SU-DHL-6 (cell line): ENCODE measurements around the gene RRAS2.

Experiments
- H2AFZ ChIP-seq: fragments of 200-600 bp; sonication (generic); 2 replicates; pipeline ENCODE4 v1.6.1; 2014; ENCODE audit warnings: low read depth, mild to moderate bottlenecking, moderate library complexity, mixed read lengths, antibody characterized with exemption, low read length; ENCODE audit not compliant: severe bottlenecking
- H3F3A ChIP-seq: fragments of 200-600 bp; shearing (Covaris generic); 2 replicates; pipeline ENCODE4 v1.6.0; 2016; ENCODE audit warnings: antibody characterized with exemption, mild to moderate bottlenecking; ENCODE audit not compliant: insufficient read depth
- H3K27ac ChIP-seq: fragments of 200-600 bp; sonication (generic); 2 replicates; pipeline ENCODE4 v1.5.1; 2016; ENCODE audit warnings: low read depth, mild to moderate bottlenecking, low read length, moderate library complexity, mixed read lengths
- H3K27me3 ChIP-seq: fragments of 200-600 bp; sonication (generic), shearing (Covaris generic); 2 replicates; pipeline ENCODE4 v1.6.0; 2014; ENCODE audit warnings: mild to moderate bottlenecking, low read length
- H3K36me3 ChIP-seq: fragments of 200-600 bp; sonication (generic); 2 replicates; pipeline ENCODE4 v1.6.1; 2014; ENCODE audit warnings: mild to moderate bottlenecking, low read length, mixed read lengths
- H3K4me2 ChIP-seq: fragments of 300-600, 200-600 bp; shearing (Covaris generic), sonication (generic); 2 replicates; pipeline ENCODE4 v1.6.0; 2014; ENCODE audit warnings: low read length, low read depth, mild to moderate bottlenecking; ENCODE audit not compliant: poor library complexity, severe bottlenecking
- H3K4me3 ChIP-seq: fragments of 200-600 bp; sonication (generic); 2 replicates; pipeline ENCODE4 v1.5.1; 2014; ENCODE audit warnings: antibody characterized with exemption, low read length, mild to moderate bottlenecking, mixed read lengths; ENCODE audit not compliant: insufficient read depth, poor library complexity, severe bottlenecking
- H3K79me2 ChIP-seq: fragments of 200-600 bp; sonication (generic); 2 replicates; pipeline ENCODE4 v1.6.1; 2014; ENCODE audit warnings: mild to moderate bottlenecking, low read length, moderate library complexity; ENCODE audit not compliant: insufficient read depth
- H3K9ac ChIP-seq: fragments of 200-600 bp; sonication (generic); 2 replicates; pipeline ENCODE4 v1.7.0; 2014; ENCODE audit warnings: mild to moderate bottlenecking, low read length
- H3K9me2 ChIP-seq: fragments of 200-600 bp; sonication (generic); replicated peaks from 2 replicates; pipeline ENCODE4 v1.6.1; 2014; ENCODE audit warnings: low read length; ENCODE audit not compliant: insufficient read depth
- H3K9me3 ChIP-seq: fragments of 200-600 bp; sonication (generic); 2 replicates; pipeline ENCODE4 v1.6.1; 2014; ENCODE audit warnings: low read length, mixed read lengths; ENCODE audit not compliant: insufficient read depth
- H4K20me1 ChIP-seq: fragments of 200-600 bp; sonication (generic); 2 replicates; pipeline ENCODE4 v1.6.1; 2014; ENCODE audit warnings: low read depth, mild to moderate bottlenecking, antibody characterized with exemption, low read length, moderate library complexity, mixed read lengths
- CTCF ChIP-seq: fragments of 200-600 bp; sonication (generic); IDR thresholded peaks from one replicate; pipeline ENCODE4 v1.5.1; 2017; ENCODE audit warnings: antibody characterized with exemption, mild to moderate bottlenecking, low read length, moderate library complexity; ENCODE audit not compliant: insufficient read depth, poor library complexity, severe bottlenecking
- EZH2phosphoT487 ChIP-seq: fragments of 200-600 bp; sonication (generic), shearing (Covaris generic); conservative IDR thresholded peaks from 2 replicates; pipeline ENCODE4 v1.6.1; 2018; ENCODE audit warnings: mild to moderate bottlenecking, antibody characterized with exemption, low read length, moderate library complexity, mixed read lengths

RRAS2 gene

GRCh38 chr11:14264966-14265365 is 94.0 kb downstream of the RRAS2 start:
- Histone ChIP-seq H3K9me3 (no peaks in the 10 kb centered on the region), H3K79me2 (no peaks in the 10 kb centered on the region), H3K9me2 (no peaks in the 10 kb centered on the region), H3K27ac (no peak overlapping the region), H3K4me2 (no peak overlapping the region), H3K4me3 (no peak overlapping the region), H3K9ac (no peak overlapping the region), H3K27me3 (no peaks in the 10 kb centered on the region), H3K36me3 (peaks cover 22% of the 10 kb centered on the region), H3F3A (peaks cover 63% of the 10 kb centered on the region), H2AFZ (no peak overlapping the region), H4K20me1 (no peaks in the 10 kb centered on the region)
- TF ChIP-seq CTCF (no peak), EZH2phosphoT487 (no peak)

GRCh38 chr11:14262271-14262846 is 96.6 kb downstream of the RRAS2 start:
- no peaks in the 10 kb centered on the region for H4K20me1 ChIP-seq
- H3F3A ChIP-seq: peaks cover 58% of the 10 kb centered on the region
- no peak overlapping the region for H3K4me2 ChIP-seq
- H2AFZ ChIP-seq: no peak overlapping the region
- H3K27ac ChIP-seq: no peak overlapping the region
- H3K9me2 ChIP-seq: no peaks in the 10 kb centered on the region
- no peak overlapping the region for H3K4me3 ChIP-seq
- H3K27me3 ChIP-seq: no peaks in the 10 kb centered on the region
- H3K36me3 ChIP-seq: peaks cover 11% of the 10 kb centered on the region; the same call in 1 of the 2 replicates
- no peaks in the 10 kb centered on the region for H3K79me2 ChIP-seq
- H3K9ac ChIP-seq: no peak overlapping the region
- H3K9me3 ChIP-seq: no peaks in the 10 kb centered on the region
- TF ChIP-seq CTCF (no peak), EZH2phosphoT487 (no peak)

GRCh38 chr11:14261066-14261465 is 97.9 kb downstream of the RRAS2 start:
- TF ChIP-seq CTCF: no peak
- H4K20me1 ChIP-seq: no peaks in the 10 kb centered on the region
- no peak overlapping the region for H2AFZ ChIP-seq
- no peaks in the 10 kb centered on the region for H3K9me3 ChIP-seq
- peaks cover 2% of the 10 kb centered on the region; the same call in 1 of the 2 replicates for H3K36me3 ChIP-seq
- no peaks in the 10 kb centered on the region for H3K9me2 ChIP-seq
- no peak overlapping the region for H3K27ac ChIP-seq
- H3F3A ChIP-seq: peaks cover 47% of the 10 kb centered on the region
- no peak overlapping the region for H3K4me3 ChIP-seq
- H3K27me3 ChIP-seq: no peaks in the 10 kb centered on the region
- no peaks in the 10 kb centered on the region for H3K79me2 ChIP-seq
- no peak overlapping the region for H3K9ac ChIP-seq
- no peak overlapping the region for H3K4me2 ChIP-seq
